GM12878 (cell line): ENCODE measurements around the gene PDIA5. TPM values are rescaled to one million over a fixed set of nuclear protein-coding genes. Genes with fewer than 3 reads are reported as not detected.

Source experiments
- ASH2L ChIP-seq: fragments of 300-600, 200-600 bp; sonication (generic); IDR thresholded peaks from 2 replicates; pipeline ENCODE4 v1.6.1; 2017; ENCODE audit warnings: low read depth, mild to moderate bottlenecking, borderline replicate concordance
- PRDM15 ChIP-seq: fragments of 450-650 bp; formaldehyde crosslinking; IDR thresholded peaks from 2 replicates; pipeline ENCODE4 v1.4.0; 2020; ENCODE audit warnings: mild to moderate bottlenecking, moderate library complexity
- ZBTB11 ChIP-seq: fragments of 450-650 bp; formaldehyde crosslinking; IDR thresholded peaks from 2 replicates; pipeline ENCODE4 v1.5.0; 2022; ENCODE audit warnings: mild to moderate bottlenecking, missing genetic modification characterization
- polyA plus RNA-seq, 11 experiments: library from polyadenylated mRNA; depleted of rRNA in 4 of 11; unstranded in 6 of 11; stranded (reverse) in 5 of 11; fragments of >200 nt; fragmentation: Nextera tagmentation in 4 of 11; fragmentation: Illumina TruSeq in 1 of 11; extraction: Ambion mirVana in 4 of 11; extraction: Trizol in 1 of 11; gene quantifications; 1 replicate in 1 of 11; 2 replicates in 10 of 11; pipeline versions ENCODE4 v1.2.1 to v1.2.3, GENCODE V29; 2011 to 2016; ENCODE audit warnings: inconsistent platforms in 2 of 11, missing spikeins in 2 of 11, low read depth in 1 of 11
- total RNA-seq, 4 experiments: library from RNA; depleted of rRNA in 3 of 4; stranded (reverse); fragments of >200 nt in 3 of 4; fragmentation: Illumina TruSeq in 1 of 4; extraction: Trizol in 1 of 4; gene quantifications; 2 replicates each; pipeline versions ENCODE4 v1.2.1 to v1.2.3, GENCODE V29; 2013 to 2021

The PDIA5 gene
- total and polyA plus RNA-seq, 10 of the 15 experiments (the other 5 are each of a cell fraction or from before 2014, with no cell fraction given): 4.1 to 24.8 (median 19.2) TPM

GRCh38 chr3:123201557-123202427 lies 135.0 kb downstream of the PDIA5 start, which contains the start of gene SEC22A (continued):
- TF ChIP-seq ZBTB11 (CRISPR knock-in tag) (no peak), ASH2L (no peak), PRDM15 (CRISPR knock-in tag) (no peak)
